ENCODE measurements around the gene BHLHA15. TPM values are rescaled to one million over a fixed set of nuclear protein-coding genes. Genes with fewer than 3 reads are reported as not detected.

BHLHA15 gene
- total and polyA plus RNA-seq, 2 experiments from 2014 or later: 0.39 to 2.3 TPM

GRCh38 chr7:98227939-98228338, 16.7 kb downstream of the BHLHA15 start:
- TF ChIP-seq EZH2phosphoT487 (IDR thresholded peaks at IDR 0.05; ENCODE audit: low read depth, severe bottlenecking, unreplicated experiment) (no peak), CTCF (IDR thresholded peaks at IDR 0.05; ENCODE audit: poor library complexity) (no peak), EZH2 (IDR thresholded peaks at IDR 0.05; ENCODE audit: borderline replicate concordance) (no peak)
- H3K27me3 ChIP-seq: no peaks in the 10 kb centered on the region
- H3K36me3 ChIP-seq (replicated peaks; ENCODE audit: insufficient read depth, low read depth): no peaks in the 10 kb centered on the region
- DNase-seq (ENCODE audit: low spot score): no peak
- no peaks in the 10 kb centered on the region for H3K9me3 ChIP-seq (ENCODE audit: low read depth)
- no peak overlapping the region for H3K27ac ChIP-seq
- no peak overlapping the region for H3K4me3 ChIP-seq
- WGBS (ENCODE audit: low lambda C conversion rate, missing lambda C conversion rate): 81% methylated on average over 18 of the region's 18 CpGs
- H3K9me2 ChIP-seq (replicated peaks; ENCODE audit: insufficient read depth): no peaks in the 10 kb centered on the region
- no peaks in the 10 kb centered on the region for H3K79me2 ChIP-seq
- no peaks in the 10 kb centered on the region for H3K4me1 ChIP-seq (ENCODE audit: insufficient read depth)
- no peak overlapping the region for H3K4me2 ChIP-seq
- H4K20me1 ChIP-seq (ENCODE audit: insufficient read depth, poor library complexity, severe bottlenecking): no peaks in the 10 kb centered on the region
- no peak overlapping the region for H2AFZ ChIP-seq

DNA sequence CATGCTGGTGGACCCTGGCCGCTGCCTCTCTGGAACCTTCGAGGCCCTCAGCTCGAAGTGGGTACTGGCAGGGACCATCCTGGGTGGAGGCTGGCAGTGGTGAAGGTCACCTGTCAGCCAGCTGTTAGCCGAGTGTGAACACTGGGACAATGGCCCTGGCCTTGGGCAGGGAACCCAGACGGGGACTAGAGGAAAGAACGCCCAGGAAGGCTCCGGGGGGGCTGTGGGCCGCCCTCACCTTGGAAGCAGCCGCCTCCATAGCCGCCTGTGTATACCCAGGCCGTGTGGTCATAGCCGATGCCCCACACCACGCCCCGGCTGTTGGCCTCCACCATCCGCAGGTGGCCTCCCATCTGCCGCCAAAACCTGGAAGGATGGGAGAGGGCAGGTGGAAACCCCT, 17.6 kb downstream of the BHLHA15 start:
- no peak overlapping the region for H3K27ac ChIP-seq
- no peak overlapping the region for H2AFZ ChIP-seq
- no peak overlapping the region for H3K4me3 ChIP-seq
- no peaks in the 10 kb centered on the region for H3K27me3 ChIP-seq
- H3K4me1 ChIP-seq (ENCODE audit: insufficient read depth): no peaks in the 10 kb centered on the region
- no peaks in the 10 kb centered on the region for H3K79me2 ChIP-seq
- TF ChIP-seq EZH2 (IDR thresholded peaks at IDR 0.05; ENCODE audit: borderline replicate concordance) (no peak), EZH2phosphoT487 (IDR thresholded peaks at IDR 0.05; ENCODE audit: low read depth, severe bottlenecking, unreplicated experiment) (no peak), CTCF (IDR thresholded peaks at IDR 0.05; ENCODE audit: poor library complexity) (no peak)
- H3K4me2 ChIP-seq: no peak overlapping the region
- H3K36me3 ChIP-seq (replicated peaks; ENCODE audit: insufficient read depth, low read depth): no peaks in the 10 kb centered on the region
- H4K20me1 ChIP-seq (ENCODE audit: insufficient read depth, poor library complexity, severe bottlenecking): no peaks in the 10 kb centered on the region
- no peak for DNase-seq (ENCODE audit: low spot score)
- H3K9me3 ChIP-seq (ENCODE audit: low read depth): no peaks in the 10 kb centered on the region
- H3K9me2 ChIP-seq (replicated peaks; ENCODE audit: insufficient read depth): no peaks in the 10 kb centered on the region
- WGBS (ENCODE audit: low lambda C conversion rate, missing lambda C conversion rate): 89% methylated on average over 16 of the region's 16 CpGs

DNA sequence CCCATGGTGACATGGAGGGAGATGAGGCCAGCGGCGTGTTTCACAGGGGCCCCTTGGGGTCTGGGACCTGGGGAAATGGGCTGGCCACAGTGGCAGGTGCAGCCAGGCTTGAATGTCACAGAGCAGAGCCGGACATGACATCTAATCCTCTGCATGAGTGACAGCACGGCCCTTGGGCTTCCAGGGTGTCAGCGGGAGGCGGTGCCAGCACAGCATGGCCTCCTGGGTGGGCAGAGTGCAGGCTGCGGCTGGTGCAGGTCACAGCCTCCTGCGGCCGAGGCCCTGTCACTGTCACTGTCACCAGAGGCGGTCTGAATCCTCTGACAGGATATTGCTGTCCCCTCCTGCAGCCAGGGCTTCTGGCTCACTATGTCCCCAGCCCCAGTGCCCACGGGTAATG, 18.2 kb downstream of the BHLHA15 start:
- Histone ChIP-seq H3K27ac (no peak overlapping the region), H4K20me1 (ENCODE audit: insufficient read depth, poor library complexity, severe bottlenecking) (no peaks in the 10 kb centered on the region), H3K4me2 (no peak overlapping the region), H3K9me3 (ENCODE audit: low read depth) (no peaks in the 10 kb centered on the region), H2AFZ (no peak overlapping the region), H3K4me3 (no peak overlapping the region), H3K9me2 (replicated peaks; ENCODE audit: insufficient read depth) (no peaks in the 10 kb centered on the region), H3K4me1 (ENCODE audit: insufficient read depth) (no peaks in the 10 kb centered on the region), H3K36me3 (replicated peaks; ENCODE audit: insufficient read depth, low read depth) (no peaks in the 10 kb centered on the region), H3K79me2 (no peaks in the 10 kb centered on the region), H3K27me3 (no peaks in the 10 kb centered on the region)
- TF ChIP-seq EZH2 (IDR thresholded peaks at IDR 0.05; ENCODE audit: borderline replicate concordance): no peak
- TF ChIP-seq CTCF (IDR thresholded peaks at IDR 0.05; ENCODE audit: poor library complexity): no peak
- TF ChIP-seq EZH2phosphoT487 (IDR thresholded peaks at IDR 0.05; ENCODE audit: low read depth, severe bottlenecking, unreplicated experiment): no peak
- DNase-seq (ENCODE audit: low spot score): no peak
- 93% methylated on average over 10 of the region's 11 CpGs for WGBS (ENCODE audit: low lambda C conversion rate, missing lambda C conversion rate)

Data from hepatocyte (in vitro differentiated cells).